SK-N-MC (cell line): ENCODE measurements around the gene MIEF1.

Experiments
- DNase-seq: peaks from one replicate; pipeline ENCODE4 v3.0.0-alpha.2; 2011; ENCODE audit warnings: low read depth, low spot score
- H3K27ac ChIP-seq: fragments of 200-600 bp; sonication (generic); 2 replicates; pipeline ENCODE4 v1.5.1; 2016; ENCODE audit warnings: mixed run types
- H3K36me3 ChIP-seq: fragments of 200-600 bp; sonication (generic); 2 replicates; pipeline ENCODE4 v1.6.1; 2017; ENCODE audit warnings: antibody characterized with exemption, low read length, mixed read lengths; ENCODE audit not compliant: insufficient read depth
- H3K4me3 ChIP-seq: fragments of 200-600 bp; sonication (generic); 2 replicates; pipeline ENCODE4 v1.5.1; 2016
- H3K9ac ChIP-seq: fragments of 200-600 bp; sonication (generic); 2 replicates; pipeline ENCODE4 v1.8.0; 2017; ENCODE audit warnings: mixed run types, mixed read lengths; ENCODE audit not compliant: insufficient read length
- H3K9me3 ChIP-seq: fragments of 200-600 bp; sonication (generic); 2 replicates; pipeline ENCODE4 v1.6.1; 2017; ENCODE audit warnings: low read depth, mild to moderate bottlenecking, antibody characterized with exemption, low read length, moderate library complexity, mixed read lengths
- EZH2 ChIP-seq: fragments of 200-600 bp; sonication (generic); IDR thresholded peaks from one replicate; pipeline ENCODE4 v1.6.1; 2017; ENCODE audit warnings: antibody characterized with exemption
- FOXP2 ChIP-seq: optimal IDR thresholded peaks from 2 replicates; pipeline ENCODE3; 2011; ENCODE audit warnings: mild to moderate bottlenecking, moderate library complexity; ENCODE audit not compliant: insufficient read depth; ENCODE audit errors: extremely low read length, control extremely low read depth
- POLR2AphosphoS5 ChIP-seq: IDR thresholded peaks from 2 replicates; pipeline ENCODE4 v1.6.1; 2012; ENCODE audit warnings: mild to moderate bottlenecking, low read depth, low read length, borderline replicate concordance

The MIEF1 gene

GRCh38 chr22:39458444-39459083, 43.5 kb upstream of the MIEF1 start:
- Histone ChIP-seq H3K9me3 (no peaks in the 10 kb centered on the region), H3K27ac (no peak overlapping the region), H3K9ac (peak overlapping the region; percentile 78), H3K4me3 (peak overlapping the region; percentile 87), H3K36me3 (no peaks in the 10 kb centered on the region)
- TF ChIP-seq EZH2 (no peak), POLR2AphosphoS5 (no peak), FOXP2 (no peak)
- DNase-seq = no peak

GRCh38 chr22:39459681-39460080, 42.4 kb upstream of the MIEF1 start:
- Histone ChIP-seq H3K9ac (no peak overlapping the region), H3K36me3 (no peaks in the 10 kb centered on the region), H3K27ac (no peak overlapping the region), H3K4me3 (no peak overlapping the region), H3K9me3 (no peaks in the 10 kb centered on the region)
- TF ChIP-seq POLR2AphosphoS5 (no peak), EZH2 (no peak), FOXP2 (no peak)
- DNase-seq = no peak

DNA sequence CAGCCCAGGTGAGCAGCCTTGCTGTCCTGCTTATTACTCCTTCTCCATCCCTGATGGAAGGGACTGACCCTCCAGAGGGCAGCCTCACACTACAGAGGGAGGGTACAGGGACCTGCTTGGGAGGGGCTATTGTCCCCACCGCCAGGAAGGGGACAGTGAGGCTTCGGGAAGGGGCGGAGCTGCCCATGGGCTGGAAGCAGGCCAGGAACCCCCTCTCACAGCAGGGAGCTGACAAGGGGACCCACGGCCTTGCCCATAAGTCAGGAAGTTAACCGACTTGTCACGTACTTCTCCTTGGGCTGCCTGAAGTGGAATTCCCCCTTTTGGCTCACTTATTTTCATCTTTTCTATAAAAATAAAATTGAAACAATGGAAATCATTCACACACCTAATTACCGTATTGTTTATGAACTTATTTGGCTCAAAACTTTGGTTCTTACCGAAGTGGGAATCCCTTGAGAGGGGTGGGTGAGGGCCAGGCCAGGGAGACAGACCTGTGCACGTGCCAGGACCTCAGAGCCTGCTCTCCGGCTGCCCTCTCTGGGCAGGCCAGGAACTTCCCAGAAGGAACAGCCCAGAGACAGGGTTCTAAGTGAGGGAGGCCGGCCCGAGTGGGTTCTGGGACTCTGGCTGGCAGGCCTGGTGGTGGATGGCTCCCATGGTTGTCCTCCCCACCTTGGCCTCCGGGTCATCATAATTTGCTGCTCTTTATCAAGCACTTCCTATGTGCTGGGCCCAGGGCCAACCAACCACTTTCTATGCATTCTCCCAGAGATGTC, 39.5 kb upstream of the MIEF1 start:
- Histone ChIP-seq H3K36me3 (no peaks in the 10 kb centered on the region), H3K9ac (no peak overlapping the region), H3K9me3 (no peaks in the 10 kb centered on the region), H3K4me3 (no peak overlapping the region), H3K27ac (no peak overlapping the region)
- TF ChIP-seq POLR2AphosphoS5 (no peak), FOXP2 (no peak), EZH2 (no peak)
- no peak for DNase-seq

GRCh38 chr22:39463277-39463676, 38.8 kb upstream of the MIEF1 start:
- Histone ChIP-seq H3K27ac (no peak overlapping the region), H3K4me3 (no peak overlapping the region)

GRCh38 chr22:39463931-39464390, 38.1 kb upstream of the MIEF1 start:
- H3K9ac ChIP-seq = no peak overlapping the region
- H3K27ac ChIP-seq = no peak overlapping the region
- H3K4me3 ChIP-seq = no peak overlapping the region
- TF ChIP-seq FOXP2 = no peak
- TF ChIP-seq POLR2AphosphoS5 = no peak
- TF ChIP-seq EZH2 = no peak
- no peaks in the 10 kb centered on the region for H3K36me3 ChIP-seq
- DNase-seq = no peak
- no peaks in the 10 kb centered on the region for H3K9me3 ChIP-seq

More at GRCh38 chr22:39463277-39463676, 38.8 kb upstream of the MIEF1 start:
- Histone ChIP-seq H3K36me3 (no peaks in the 10 kb centered on the region), H3K9ac (no peak overlapping the region), H3K9me3 (no peaks in the 10 kb centered on the region)
- no peak for TF ChIP-seq FOXP2
- TF ChIP-seq POLR2AphosphoS5 = no peak
- TF ChIP-seq EZH2 = no peak
- DNase-seq = no peak

DNA sequence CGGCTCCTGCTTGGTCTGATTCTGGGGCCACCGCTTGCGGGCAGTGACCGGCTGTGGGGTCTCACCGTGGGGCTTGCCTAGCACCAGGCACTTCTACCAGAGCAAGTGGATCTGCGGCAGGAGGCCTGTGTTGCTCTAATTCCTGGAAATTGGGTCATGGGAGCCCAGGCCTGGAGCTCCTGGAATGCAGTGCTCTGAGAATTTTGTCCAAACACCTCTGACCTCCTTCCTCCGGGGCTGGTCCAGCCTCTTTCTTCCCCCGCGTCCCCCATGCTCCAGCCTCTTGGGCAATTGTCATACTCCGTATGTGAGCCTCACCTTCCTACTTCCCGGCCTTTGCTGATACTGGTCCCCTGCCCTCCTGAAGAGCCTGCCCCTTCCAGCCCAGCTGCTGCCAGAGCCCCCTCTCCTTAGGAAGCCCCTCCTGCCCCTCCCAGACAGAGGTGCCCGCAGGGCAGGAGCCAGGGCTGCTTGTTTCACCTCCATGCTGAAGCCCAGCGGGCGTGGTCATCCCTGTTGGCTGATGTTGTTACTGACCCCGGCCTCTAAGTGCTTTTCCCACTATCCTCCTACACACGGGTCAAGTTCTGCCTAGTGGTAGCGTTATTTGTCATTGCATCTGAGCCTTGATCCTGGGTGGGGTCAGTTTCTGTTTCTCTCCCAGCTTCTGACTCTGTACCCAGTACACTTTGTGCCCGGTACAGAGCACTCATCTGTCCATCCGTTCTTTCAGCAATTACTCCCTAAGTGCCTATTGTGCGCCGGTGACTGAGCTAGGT, 35.7 kb upstream of the MIEF1 start:
- Histone ChIP-seq H3K9me3 (no peaks in the 10 kb centered on the region), H3K4me3 (no peak overlapping the region), H3K9ac (no peak overlapping the region), H3K27ac (no peak overlapping the region), H3K36me3 (no peaks in the 10 kb centered on the region)
- TF ChIP-seq POLR2AphosphoS5 (no peak), EZH2 (no peak), FOXP2 (no peak)
- DNase-seq = no peak

- Histone ChIP-seq H3K36me3 (no peaks in the 10 kb centered on the region), H3K4me3 (no peak overlapping the region), H3K9ac (no peak overlapping the region), H3K9me3 (no peaks in the 10 kb centered on the region), H3K27ac (no peak overlapping the region)
- no peak for DNase-seq
- TF ChIP-seq FOXP2 (no peak), POLR2AphosphoS5 (no peak), EZH2 (no peak)
These were observed 34.6 kb upstream of the MIEF1 start for GRCh38 chr22:39467390-39467895.
